Endothelial cell of umbilical vein (primary cell): ENCODE measurements around the gene SDR9C7. TPM values are rescaled to one million over a fixed set of nuclear protein-coding genes. Genes with fewer than 3 reads are reported as not detected.

Experiments
- BruUV-seq: library from RNA; stranded (reverse); fragments of 400-500 nt; replicated peaks from 2 replicates; lab custom pipeline; 2021; lab: Mats Ljungman, UMichigan
- CTCF ChIA-PET: fragments of 300-600, 350-600 bp; sonication (Branson Sonifier 250); formaldehyde crosslinking; loops from one replicate; lab custom pipeline; 2021; ENCODE audit warnings: antibody characterized with exemption, inconsistent platforms; lab: Charles Lee
- POLR2A ChIA-PET: fragments of 300-600, 350-600 bp; sonication (Branson Sonifier 250); formaldehyde crosslinking; loops from one replicate; lab custom pipeline; 2021; ENCODE audit warnings: antibody characterized with exemption, inconsistent platforms; lab: Charles Lee
- DNase-seq: peaks from one replicate; pipeline ENCODE4 v3.0.0-alpha.2; 2011; ENCODE audit warnings: low read depth, low spot score
- FAIRE-seq: peaks from 2 replicates; lab custom pipeline; 2011; peaks lifted over from hg19 to GRCh38; lab: Jason Lieb, UNC
- H2AFZ ChIP-seq: 2 replicates; pipeline ENCODE4 v1.6.0; 2012; ENCODE audit warnings: low read depth, low read length, control low read depth, inconsistent platforms
- H3K27ac ChIP-seq: 2 replicates; pipeline ENCODE4 v1.5.1; 2011; ENCODE audit warnings: low read depth, mild to moderate bottlenecking, control low read depth, low read length, moderate library complexity; ENCODE audit not compliant: insufficient read depth
- H3K27me3 ChIP-seq, 2 experiments: 2 replicates each; pipeline versions ENCODE4 v1.6.0 to v1.6.1; 2011; ENCODE audit warnings: low read length in 2 of 2, mixed read lengths in 1 of 2; ENCODE audit not compliant: control insufficient read depth in 2 of 2, insufficient read depth in 2 of 2
- H3K36me3 ChIP-seq, 2 experiments: 2 replicates in 1 of 2; 3 replicates in 1 of 2; pipeline ENCODE4 v1.5.1; 2011; ENCODE audit warnings: low read length in 2 of 2, mild to moderate bottlenecking in 1 of 2, moderate library complexity in 1 of 2; ENCODE audit not compliant: control insufficient read depth in 2 of 2, insufficient read depth in 2 of 2; ENCODE audit errors: extremely low read depth in 1 of 2
- H3K4me1 ChIP-seq: 3 replicates; pipeline ENCODE4 v1.5.1; 2011; ENCODE audit warnings: mild to moderate bottlenecking, low read length; ENCODE audit not compliant: control insufficient read depth, insufficient read depth; ENCODE audit errors: extremely low read depth
- H3K4me2 ChIP-seq: 2 replicates; pipeline ENCODE4 v1.6.1; 2011; ENCODE audit warnings: low read length, control low read depth, mixed read lengths; ENCODE audit not compliant: insufficient read depth
- H3K4me3 ChIP-seq, 3 experiments: fragments of 200-600 bp in 1 of 3; sonication (generic), shearing (Covaris generic) in 1 of 3; replicated peaks in 1 of 3; 2 replicates each; pipeline ENCODE4 v1.5.1; 2011 to 2016; ENCODE audit warnings: control low read depth in 3 of 3, low read length in 3 of 3, mild to moderate bottlenecking in 2 of 3, inconsistent platforms in 1 of 3, low read depth in 1 of 3, moderate library complexity in 1 of 3; ENCODE audit not compliant: insufficient read depth in 1 of 3
- H3K79me2 ChIP-seq: 2 replicates; pipeline ENCODE4 v1.6.0; 2012; ENCODE audit warnings: low read length, inconsistent platforms; ENCODE audit not compliant: control insufficient read depth, insufficient read depth
- H3K9ac ChIP-seq: replicated peaks from 2 replicates; pipeline ENCODE3; 2011; ENCODE audit warnings: low read length, control low read depth; ENCODE audit not compliant: insufficient read depth; ENCODE audit errors: extremely low read depth
- H3K9me1 ChIP-seq: replicated peaks from 3 replicates; pipeline ENCODE4 v1.6.0; 2011; ENCODE audit warnings: mild to moderate bottlenecking, low read length; ENCODE audit not compliant: control insufficient read depth, insufficient read depth; ENCODE audit errors: extremely low read depth
- H3K9me3 ChIP-seq: replicated peaks from 2 replicates; pipeline ENCODE4 v1.5.1; 2012; ENCODE audit warnings: low read length, inconsistent platforms; ENCODE audit not compliant: control insufficient read depth, insufficient read depth
- H4K20me1 ChIP-seq: replicated peaks from 2 replicates; pipeline ENCODE3; 2011; ENCODE audit warnings: mild to moderate bottlenecking, low read length; ENCODE audit not compliant: control insufficient read depth, insufficient read depth; ENCODE audit errors: extremely low read depth
- CTCF ChIP-seq, 2 donors: IDR thresholded peaks; 1 replicate in 1 of 2; 2 replicates in 1 of 2; pipeline ENCODE4 v1.5.1; 2011; ENCODE audit warnings: low read length in 2 of 2, mild to moderate bottlenecking in 2 of 2, moderate library complexity in 2 of 2, control low read depth in 1 of 2, inconsistent platforms in 1 of 2, low read depth in 1 of 2; ENCODE audit not compliant: insufficient read depth in 1 of 2; ENCODE audit errors: extremely low read depth in 1 of 2
- EZH2 ChIP-seq: IDR thresholded peaks from 2 replicates; pipeline ENCODE4 v1.6.1; 2012; ENCODE audit warnings: borderline replicate concordance, low read depth, mild to moderate bottlenecking, moderate library complexity, low read length, inconsistent platforms; ENCODE audit not compliant: severe bottlenecking
- FOS ChIP-seq: IDR thresholded peaks from 2 replicates; pipeline ENCODE4 v1.6.1; 2011; ENCODE audit warnings: mild to moderate bottlenecking, low read length, moderate library complexity, borderline replicate concordance; ENCODE audit not compliant: insufficient read depth
- GATA2 ChIP-seq: IDR thresholded peaks from 2 replicates; pipeline ENCODE4 v1.7.0; 2011; ENCODE audit warnings: low read depth, mild to moderate bottlenecking, moderate library complexity, mixed read lengths, low read length; ENCODE audit not compliant: insufficient read length, insufficient read depth
- JUN ChIP-seq: IDR thresholded peaks from 2 replicates; pipeline ENCODE4 v1.6.1; 2011; ENCODE audit warnings: borderline replicate concordance, low read depth; ENCODE audit not compliant: insufficient read length, insufficient read depth
- MAX ChIP-seq: IDR thresholded peaks from 2 replicates; pipeline ENCODE4 v1.6.1; 2011; ENCODE audit not compliant: insufficient read depth, insufficient read length
- MYC ChIP-seq: IDR thresholded peaks from one replicate; pipeline ENCODE4 v1.6.1; 2011; ENCODE audit warnings: mild to moderate bottlenecking, low read depth, low read length
- POLR2A ChIP-seq: IDR thresholded peaks from 2 replicates; pipeline ENCODE4 v1.6.1; 2012; ENCODE audit warnings: low read depth, mild to moderate bottlenecking, control low read depth, low read length
- POLR2AphosphoS5 ChIP-seq: IDR thresholded peaks from 2 replicates; pipeline ENCODE4 v1.6.1; 2012; ENCODE audit warnings: low read depth, mild to moderate bottlenecking, control low read depth, low read length, moderate library complexity; ENCODE audit not compliant: insufficient read depth
- dilution Hi-C: fragments of 300-500 bp; cut with MboI; formaldehyde crosslinking; loops from one replicate; pipeline ENCODE4 v1.15.0; 2019; ENCODE audit warnings: low sequenced_read_pairs; ENCODE audit not compliant: extremely low pct_ligation_motif_present
- intact Hi-C: fragments of 100-400 bp; cut with micrococcal nuclease; formaldehyde crosslinking; loops from one replicate; pipeline ENCODE4 v1.10.0; 2022
- polyA plus RNA-seq, 4 experiments: library from polyadenylated mRNA; depleted of rRNA in 3 of 4; stranded (reverse) in 3 of 4; unstranded in 1 of 4; fragments of >200 nt; gene quantifications; 2 replicates each; pipeline versions ENCODE4 v1.2.1 to v1.2.3, GENCODE V29; 2011 to 2012; ENCODE audit warnings: missing spikeins in 1 of 4
- total RNA-seq: library from RNA; stranded (reverse); gene quantifications from 2 replicates; pipeline ENCODE4 v1.2.3, GENCODE V29; 2021

Gene SDR9C7
- total and polyA plus RNA-seq, 2 donors (not counting 3 experiments of a cell fraction or from before 2014, with no cell fraction given) = not detected

GRCh38 chr12:56957229-56958052 lies 23.2 kb upstream of the SDR9C7 start, which contains the start of gene RDH16:
Gene RDH16, minus strand, starts transcription at chr12:56957608. Its CDS starts 146 bp downstream, at chr12:56957462.
- Histone ChIP-seq H3K9me1 (no peaks in the 10 kb centered on the region), H3K36me3 (no peaks in the 10 kb centered on the region), H4K20me1 (no peaks in the 10 kb centered on the region), H3K4me3 (no peak within 1 kb of the TSS), H3K79me2 (no peaks in the 10 kb centered on the region), H3K9me3 (no peaks in the 10 kb centered on the region), H2AFZ (no peak within 1 kb of the TSS), H3K27me3 (peaks cover 6 to 9% of the 10 kb centered on the region in 2 experiments), H3K27ac (no peak within 1 kb of the TSS), H3K4me1 (no peaks in the 10 kb centered on the region), H3K9ac (no peak within 1 kb of the TSS), H3K4me2 (no peak within 1 kb of the TSS)
- BruUV-seq = no TSS peak
- ChIA-PET POLR2A (no interaction called here), CTCF (no interaction called here)
- FAIRE-seq (no peak), DNase-seq (no peak)
- no peak for TF ChIP-seq FOS
- TF ChIP-seq EZH2 = no peak
- no peak for TF ChIP-seq JUN
- TF ChIP-seq POLR2A = no peak
- TF ChIP-seq GATA2 = no peak
- TF ChIP-seq POLR2AphosphoS5 = no peak
- intact Hi-C loops (no loop called here), dilution Hi-C loops (no loop called here)

- Histone ChIP-seq H3K27me3 (peaks cover 6 to 10% of the 10 kb centered on the region in 2 experiments), H3K9me1 (no peaks in the 10 kb centered on the region), H3K27ac (no peak overlapping the region), H3K4me3 (no peak overlapping the region), H3K4me2 (no peak overlapping the region), H3K4me1 (no peaks in the 10 kb centered on the region), H3K9ac (no peak overlapping the region), H3K9me3 (no peaks in the 10 kb centered on the region), H3K36me3 (no peaks in the 10 kb centered on the region), H4K20me1 (no peaks in the 10 kb centered on the region), H3K79me2 (no peaks in the 10 kb centered on the region), H2AFZ (no peak overlapping the region)
- dilution Hi-C loops = no loop called here
- intact Hi-C loops = no loop called here
- DNase-seq = no peak
- BruUV-seq = no TSS peak
- no peak for FAIRE-seq
- POLR2A ChIA-PET = no interaction called here
- TF ChIP-seq JUN = no peak
- TF ChIP-seq EZH2 = no peak
- no peak for TF ChIP-seq POLR2AphosphoS5
- no peak for TF ChIP-seq CTCF (IDR thresholded peaks at IDR 0.05; ENCODE audit: extremely low read depth in 1 of 2, insufficient read depth in 1 of 2, low read depth in 1 of 2, low read length in 2 of 2)
- no peak for TF ChIP-seq GATA2
- TF ChIP-seq POLR2A = no peak
- TF ChIP-seq FOS = no peak
- TF ChIP-seq MYC = no peak
- no peak for TF ChIP-seq MAX
- CTCF ChIA-PET = no interaction called here
These were observed 21.5 kb upstream of the SDR9C7 start for GRCh38 chr12:56955631-56956256.
